Tibial nerve (tissue), 4 donors: Measurements from ENCODE around the gene RIMS1. TPM values are rescaled to one million over a fixed set of nuclear protein-coding genes. Genes with fewer than 3 reads are reported as not detected.

Source experiments
- DNase-seq, 2 donors: peaks; one replicate each; pipeline ENCODE4 v3.0.0-alpha.2; 2019; ENCODE audit warnings: low spot score in 2 of 2
- H3K27ac ChIP-seq, 4 donors: fragments of 200-600 bp; sonication (generic) in 3 of 4; one replicate each; pipeline ENCODE4 v1.5.1; 2017 to 2019; ENCODE audit warnings: mild to moderate bottlenecking in 1 of 4
- H3K27me3 ChIP-seq, 2 donors: fragments of 200-600 bp; sonication (generic) in 1 of 2; one replicate each; pipeline versions ENCODE4 v1.5.1 to v1.6.0; 2017 to 2019
- H3K36me3 ChIP-seq, 3 donors: fragments of 200-600 bp; sonication (generic); one replicate each; pipeline ENCODE4 v1.5.1; 2018 to 2019
- H3K4me1 ChIP-seq, 4 donors: fragments of 200-600 bp; sonication (generic) in 3 of 4; one replicate each; pipeline ENCODE4 v1.5.1; 2017 to 2019
- H3K4me3 ChIP-seq, 4 donors: fragments of 200-600 bp; sonication (generic) in 3 of 4; one replicate each; pipeline ENCODE4 v1.5.1; 2017 to 2019; ENCODE audit warnings: mild to moderate bottlenecking in 1 of 4, moderate library complexity in 1 of 4
- H3K9me3 ChIP-seq, 4 donors: fragments of 200-600 bp; sonication (generic) in 3 of 4; one replicate each; pipeline ENCODE4 v1.5.1; 2017 to 2019
- EP300 ChIP-seq, 2 donors: sonication (generic); formaldehyde crosslinking; IDR thresholded peaks; one replicate each; pipeline ENCODE4 v1.6.1; 2017; ENCODE audit warnings: antibody characterized with exemption in 2 of 2, mild to moderate bottlenecking in 1 of 2
- POLR2A ChIP-seq, 2 donors: fragments of 450-650 bp; IDR thresholded peaks; one replicate each; pipeline ENCODE4 v1.6.1; 2017; ENCODE audit warnings: antibody characterized with exemption in 2 of 2, mild to moderate bottlenecking in 2 of 2, moderate library complexity in 2 of 2
- WGBS, 2 donors: methylation state at CpG; one replicate each; pipeline ENCODE4 v1.1.5; 2018; 5-methylcytosine and 5-hydroxymethylcytosine counted together
- total RNA-seq, 4 donors: library from RNA; depleted of rRNA; stranded (reverse); fragments of >200 nt; gene quantifications; one replicate each; pipeline ENCODE4 v1.1.0, GENCODE V29; 2016
- TF ChIP-seq, protein P1 (sequence below), 5 experiments: fragments of 200-600 bp in 3 of 5; fragments of 450-650 bp in 2 of 5; sonication (generic) in 3 of 5; IDR thresholded peaks; one replicate each; pipeline ENCODE4 v1.5.1; 2016 to 2019; ENCODE audit warnings: antibody characterized with exemption in 5 of 5, mild to moderate bottlenecking in 3 of 5, moderate library complexity in 2 of 5

Gene RIMS1
- total RNA-seq, 4 donors from 2014 or later, result 1.3 to 5.1 (median 3.3) TPM

DNA sequence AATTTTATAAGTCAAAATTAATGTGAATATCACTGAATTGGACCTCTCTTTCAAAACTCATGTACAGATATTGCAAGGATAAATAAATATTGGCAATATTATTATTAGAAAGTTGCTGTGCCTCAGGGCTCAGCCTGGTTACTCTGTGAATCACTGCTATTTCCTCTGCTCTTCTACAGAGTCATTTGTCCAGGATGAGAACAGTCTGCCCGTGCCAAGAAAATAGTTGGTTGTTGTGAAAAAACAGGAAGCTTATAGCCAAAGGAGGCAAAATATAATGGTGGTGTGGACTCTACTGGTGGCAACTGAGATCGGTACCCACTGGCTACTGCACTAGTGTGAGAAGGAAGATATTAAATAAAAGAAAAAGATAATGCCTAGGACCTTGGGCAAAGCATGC, 93.6 kb downstream of the RIMS1 start:
- Histone ChIP-seq H3K4me3 (no peak overlapping the region), H3K9me3 (no peaks in the 10 kb centered on the region), H3K36me3 (no peaks in the 10 kb centered on the region), H3K27me3 (no peaks in the 10 kb centered on the region), H3K4me1 (no peaks in the 10 kb centered on the region), H3K27ac (no peak overlapping the region)
- no peak for DNase-seq
- 72% methylated on average over 2 of the region's 2 CpGs for WGBS, 2 donors
- TF ChIP-seq, protein P1, sequence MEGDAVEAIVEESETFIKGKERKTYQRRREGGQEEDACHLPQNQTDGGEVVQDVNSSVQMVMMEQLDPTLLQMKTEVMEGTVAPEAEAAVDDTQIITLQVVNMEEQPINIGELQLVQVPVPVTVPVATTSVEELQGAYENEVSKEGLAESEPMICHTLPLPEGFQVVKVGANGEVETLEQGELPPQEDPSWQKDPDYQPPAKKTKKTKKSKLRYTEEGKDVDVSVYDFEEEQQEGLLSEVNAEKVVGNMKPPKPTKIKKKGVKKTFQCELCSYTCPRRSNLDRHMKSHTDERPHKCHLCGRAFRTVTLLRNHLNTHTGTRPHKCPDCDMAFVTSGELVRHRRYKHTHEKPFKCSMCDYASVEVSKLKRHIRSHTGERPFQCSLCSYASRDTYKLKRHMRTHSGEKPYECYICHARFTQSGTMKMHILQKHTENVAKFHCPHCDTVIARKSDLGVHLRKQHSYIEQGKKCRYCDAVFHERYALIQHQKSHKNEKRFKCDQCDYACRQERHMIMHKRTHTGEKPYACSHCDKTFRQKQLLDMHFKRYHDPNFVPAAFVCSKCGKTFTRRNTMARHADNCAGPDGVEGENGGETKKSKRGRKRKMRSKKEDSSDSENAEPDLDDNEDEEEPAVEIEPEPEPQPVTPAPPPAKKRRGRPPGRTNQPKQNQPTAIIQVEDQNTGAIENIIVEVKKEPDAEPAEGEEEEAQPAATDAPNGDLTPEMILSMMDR (IDR thresholded peaks at IDR 0.05), result no peak
- TF ChIP-seq POLR2A (IDR thresholded peaks at IDR 0.05) (no peak), EP300 (IDR thresholded peaks at IDR 0.05) (no peak)

DNA sequence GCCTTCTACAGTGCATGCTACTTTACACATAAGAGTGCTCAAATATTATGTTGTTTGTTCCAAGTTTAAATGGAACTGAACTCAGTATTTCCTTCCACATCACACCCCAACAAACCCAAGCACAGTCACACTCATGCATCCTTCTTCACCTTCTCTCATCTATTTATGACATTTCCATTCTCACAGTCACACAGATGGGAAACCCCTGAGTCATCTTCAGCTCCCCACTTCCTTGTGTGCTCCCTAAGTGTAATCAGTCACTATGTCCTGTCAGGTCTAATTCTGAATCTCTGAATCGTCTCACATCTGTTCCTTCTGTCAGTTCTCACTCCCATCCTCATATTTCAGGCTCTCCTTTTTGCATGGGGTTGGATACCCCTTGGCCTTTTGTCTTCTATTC, 96.0 kb downstream of the RIMS1 start:
- Histone ChIP-seq H3K4me3 (no peak overlapping the region), H3K27me3 (no peaks in the 10 kb centered on the region), H3K27ac (no peak overlapping the region), H3K9me3 (no peaks in the 10 kb centered on the region), H3K4me1 (no peaks in the 10 kb centered on the region), H3K36me3 (no peaks in the 10 kb centered on the region)
- TF ChIP-seq, protein P1 (IDR thresholded peaks at IDR 0.05), result no peak
- TF ChIP-seq EP300 (IDR thresholded peaks at IDR 0.05), result no peak
- WGBS, 2 donors, result 56 to 84% methylated on average over 1 of the region's 1 CpG
- DNase-seq, result no peak

DNA sequence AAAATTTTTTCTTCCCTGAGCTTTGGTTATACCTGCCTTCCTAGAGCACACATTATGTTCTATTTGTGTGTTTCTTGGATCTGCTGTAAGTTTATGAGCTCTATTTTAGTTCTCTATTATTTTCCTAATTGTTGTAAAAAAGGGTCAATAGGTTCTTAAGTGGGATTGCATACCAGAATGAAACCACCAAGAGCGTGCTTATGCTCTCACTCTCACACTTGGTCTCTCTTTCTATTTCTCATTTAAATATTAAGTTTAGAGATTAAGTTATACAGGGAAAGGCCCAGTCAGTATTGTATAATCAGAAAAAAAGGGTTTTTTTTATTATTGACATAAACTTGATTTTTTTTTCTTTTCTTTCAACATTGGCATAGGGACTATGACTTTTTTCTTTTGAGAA, 96.8 kb downstream of the RIMS1 start:
- WGBS, 2 donors, result 83 to 84% methylated on average over 1 of the region's 1 CpG
- Histone ChIP-seq H3K9me3 (no peaks in the 10 kb centered on the region), H3K4me3 (no peak overlapping the region), H3K4me1 (no peaks in the 10 kb centered on the region), H3K27ac (no peak overlapping the region), H3K36me3 (no peaks in the 10 kb centered on the region), H3K27me3 (no peaks in the 10 kb centered on the region)
- DNase-seq, result no peak
- TF ChIP-seq POLR2A (IDR thresholded peaks at IDR 0.05) (no peak), EP300 (IDR thresholded peaks at IDR 0.05) (no peak)
- TF ChIP-seq, protein P1 (IDR thresholded peaks at IDR 0.05), result no peak

- no peak for TF ChIP-seq EP300 (IDR thresholded peaks at IDR 0.05)
- TF ChIP-seq, protein P1 (IDR thresholded peaks at IDR 0.05), result no peak
- TF ChIP-seq POLR2A (IDR thresholded peaks at IDR 0.05), result no peak
- Histone ChIP-seq H3K27me3 (no peaks in the 10 kb centered on the region), H3K4me3 (no peak overlapping the region), H3K27ac (no peak overlapping the region), H3K4me1 (no peaks in the 10 kb centered on the region), H3K36me3 (no peaks in the 10 kb centered on the region), H3K9me3 (no peaks in the 10 kb centered on the region)
- 53 to 64% methylated on average over 1 of the region's 1 CpG for WGBS, 2 donors
- no peak for DNase-seq
Measured at GRCh38 chr6:71994705-71995271, 108.4 kb downstream of the RIMS1 start.

DNA sequence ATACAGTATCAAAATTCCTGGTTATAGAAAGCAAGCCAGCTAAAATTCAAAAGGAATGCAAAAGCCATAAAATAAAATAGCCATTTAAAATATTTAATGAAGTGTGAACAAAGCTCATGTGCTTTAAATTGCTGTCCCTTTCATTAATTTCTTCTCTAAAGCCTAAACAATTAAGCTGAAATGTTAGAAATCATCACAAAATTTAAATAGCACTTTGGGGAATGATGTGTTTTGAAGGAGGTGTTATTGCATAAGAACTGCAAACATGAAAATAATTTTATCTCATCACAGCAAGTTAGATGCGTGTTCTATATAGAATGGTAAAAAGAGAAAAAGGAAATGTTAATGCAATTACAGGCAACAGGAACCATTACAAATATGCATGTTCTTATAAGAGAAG, 111.0 kb downstream of the RIMS1 start:
- Histone ChIP-seq H3K9me3 (no peaks in the 10 kb centered on the region), H3K36me3 (no peaks in the 10 kb centered on the region), H3K27me3 (no peaks in the 10 kb centered on the region), H3K27ac (no peak overlapping the region), H3K4me1 (no peaks in the 10 kb centered on the region), H3K4me3 (no peak overlapping the region)
- TF ChIP-seq, protein P1 (IDR thresholded peaks at IDR 0.05), result no peak
- TF ChIP-seq EP300 (IDR thresholded peaks at IDR 0.05), result no peak
- no peak for TF ChIP-seq POLR2A (IDR thresholded peaks at IDR 0.05)
- 83 to 89% methylated on average over 1 of the region's 1 CpG for WGBS, 2 donors
- no peak for DNase-seq
